ENCODE measurements around the gene TXNRD2.

The TXNRD2 gene

DNA sequence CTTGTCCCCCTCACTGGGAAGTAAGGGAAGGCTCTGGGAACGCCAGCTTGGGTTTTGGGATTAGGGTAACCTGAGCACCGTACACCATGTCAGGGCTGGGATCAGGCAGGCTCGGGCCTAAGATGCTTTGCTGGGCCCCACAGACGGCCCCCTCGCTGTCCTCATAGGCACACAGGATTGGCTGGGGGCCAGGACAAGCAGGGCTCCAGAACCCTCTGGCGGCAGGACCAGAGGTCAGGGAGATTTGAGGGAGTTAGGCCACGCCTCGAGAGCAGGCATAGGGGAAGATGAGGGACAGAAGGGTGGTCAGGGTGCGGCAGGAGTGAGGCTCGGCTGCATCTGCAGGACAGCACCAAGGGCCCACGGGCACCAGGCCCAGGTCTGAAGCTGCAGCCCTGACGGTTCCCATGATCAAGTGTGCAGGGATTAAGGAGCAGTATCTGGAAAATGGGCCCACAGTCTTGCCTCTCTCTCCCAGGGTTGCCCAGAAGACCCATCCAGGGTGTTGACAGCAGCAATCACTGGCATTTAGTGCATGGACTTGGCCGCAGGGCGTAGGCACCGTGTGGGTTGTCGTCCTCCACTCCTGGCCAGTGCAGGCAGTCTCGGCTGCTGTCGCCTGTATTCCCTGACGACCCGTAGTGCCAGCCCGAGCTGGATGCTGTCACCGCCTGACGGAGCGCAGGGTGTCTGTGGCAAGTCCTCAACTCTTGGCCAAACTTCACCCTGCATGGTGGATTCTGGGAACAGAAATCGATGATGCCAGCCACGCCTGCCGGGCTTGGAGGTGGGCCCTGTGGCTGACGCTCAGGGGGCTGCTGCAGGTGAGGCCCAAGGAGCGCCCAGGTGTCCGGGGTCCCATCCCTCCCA is 71.2 kb downstream of the TXNRD2 start:
- Mint-ChIP-seq H3K4me3 (no peak overlapping the region), H3K9me3 (no peaks in the 10 kb centered on the region), H3K36me3 (no peaks in the 10 kb centered on the region), H3K4me1 (peaks cover 13% of the 10 kb centered on the region), H3K27ac (no peak overlapping the region), H3K27me3 (peaks cover 7% of the 10 kb centered on the region)
- CTCF ChIA-PET: no interaction called here
- DNase-seq: no peak

- CTCF ChIA-PET: interaction anchor here (1.5 kb wide), 1 partner anchor 15 kb away, joined by 3 read pairs; the partner anchor contains the start of genes GNB1L and RTL10
- no peak for DNase-seq
- no peak overlapping the region for H3K4me3 Mint-ChIP-seq
Observed at GRCh38 chr22:19869497-19870152, 72.0 kb downstream of the TXNRD2 start.

GRCh38 chr22:19868773-19869471 is 72.7 kb downstream of the TXNRD2 start:
- H3K4me1 Mint-ChIP-seq: peaks cover 3% of the 10 kb centered on the region
- H3K9me3 Mint-ChIP-seq: no peaks in the 10 kb centered on the region
- no peak overlapping the region for H3K27ac Mint-ChIP-seq
- no peak for DNase-seq
- H3K27me3 Mint-ChIP-seq: peaks cover 7% of the 10 kb centered on the region
- CTCF ChIA-PET: interaction anchor here (1.5 kb wide), 1 partner anchor 14 kb away, joined by 3 read pairs; the partner anchor contains the start of genes GNB1L and RTL10
- H3K4me3 Mint-ChIP-seq: no peak overlapping the region
- no peaks in the 10 kb centered on the region for H3K36me3 Mint-ChIP-seq

More at GRCh38 chr22:19869497-19870152, 72.0 kb downstream of the TXNRD2 start:
- peaks cover 7% of the 10 kb centered on the region for H3K27me3 Mint-ChIP-seq
- no peaks in the 10 kb centered on the region for H3K9me3 Mint-ChIP-seq
- H3K27ac Mint-ChIP-seq: no peak overlapping the region
- peaks cover 10% of the 10 kb centered on the region for H3K4me1 Mint-ChIP-seq
- H3K36me3 Mint-ChIP-seq: no peaks in the 10 kb centered on the region

DNA sequence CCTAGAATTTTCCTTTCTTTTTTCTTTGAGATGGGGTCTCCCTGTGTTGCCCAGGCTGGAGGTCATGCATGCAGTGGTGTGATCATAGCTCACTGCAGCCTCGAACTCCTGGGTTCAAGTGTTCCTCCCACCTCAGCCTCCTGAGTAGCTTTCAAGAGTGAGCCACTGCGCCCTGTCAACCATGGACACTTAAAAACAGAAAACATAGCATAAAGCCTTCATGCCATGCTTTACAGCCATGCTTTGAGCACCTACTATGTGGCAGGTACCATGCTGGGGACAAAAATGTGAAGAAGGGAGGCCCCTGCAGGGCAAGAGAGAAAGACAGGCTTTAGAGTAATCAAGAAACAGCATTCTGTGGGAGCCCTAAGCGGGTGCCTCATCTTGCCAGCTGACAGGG is 73.3 kb downstream of the TXNRD2 start:
- Mint-ChIP-seq H3K36me3 (no peaks in the 10 kb centered on the region), H3K9me3 (no peaks in the 10 kb centered on the region), H3K27me3 (peaks cover 7% of the 10 kb centered on the region), H3K4me1 (peaks cover 1% of the 10 kb centered on the region), H3K27ac (no peak overlapping the region), H3K4me3 (no peak overlapping the region)
- DNase-seq: no peak
- CTCF ChIA-PET: interaction anchor here (1.5 kb wide), 1 partner anchor 13 kb away, joined by 3 read pairs; the partner anchor contains the start of genes GNB1L and RTL10

DNA sequence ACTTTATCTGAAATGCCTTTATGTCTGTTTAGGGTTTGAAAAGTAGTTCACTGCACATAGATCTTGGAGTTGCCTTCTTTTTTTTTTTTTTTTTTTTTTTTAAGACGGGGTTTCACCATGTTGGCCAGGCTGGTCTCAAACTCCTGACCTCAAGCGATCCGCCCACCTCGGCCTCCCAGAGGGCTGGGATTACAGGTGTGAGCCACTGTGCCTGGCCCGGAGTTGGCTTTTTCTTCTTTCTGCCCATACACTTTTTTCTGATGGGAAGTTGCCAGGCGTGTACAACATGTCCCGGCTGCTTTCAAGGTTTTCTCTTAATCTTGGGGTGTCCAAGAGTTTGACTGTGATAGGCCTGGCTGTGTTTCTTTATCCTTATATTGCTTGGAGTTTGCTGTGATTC is 74.0 kb downstream of the TXNRD2 start:
- Mint-ChIP-seq H3K27me3 (peaks cover 7% of the 10 kb centered on the region), H3K36me3 (no peaks in the 10 kb centered on the region), H3K4me1 (no peaks in the 10 kb centered on the region), H3K9me3 (no peaks in the 10 kb centered on the region), H3K4me3 (no peak overlapping the region), H3K27ac (no peak overlapping the region)
- CTCF ChIA-PET: interaction anchor here (1.5 kb wide), 1 partner anchor 13 kb away, joined by 3 read pairs; the partner anchor contains the start of genes GNB1L and RTL10
- peak; percentile 18 for DNase-seq

- Mint-ChIP-seq H3K9me3 (no peaks in the 10 kb centered on the region), H3K4me3 (no peak overlapping the region), H3K36me3 (no peaks in the 10 kb centered on the region), H3K27ac (no peak overlapping the region), H3K4me1 (no peaks in the 10 kb centered on the region), H3K27me3 (peaks cover 7% of the 10 kb centered on the region)
- CTCF ChIA-PET: no interaction called here
- no peak for DNase-seq
Observed at GRCh38 chr22:19866665-19867009, 75.0 kb downstream of the TXNRD2 start.

DNA sequence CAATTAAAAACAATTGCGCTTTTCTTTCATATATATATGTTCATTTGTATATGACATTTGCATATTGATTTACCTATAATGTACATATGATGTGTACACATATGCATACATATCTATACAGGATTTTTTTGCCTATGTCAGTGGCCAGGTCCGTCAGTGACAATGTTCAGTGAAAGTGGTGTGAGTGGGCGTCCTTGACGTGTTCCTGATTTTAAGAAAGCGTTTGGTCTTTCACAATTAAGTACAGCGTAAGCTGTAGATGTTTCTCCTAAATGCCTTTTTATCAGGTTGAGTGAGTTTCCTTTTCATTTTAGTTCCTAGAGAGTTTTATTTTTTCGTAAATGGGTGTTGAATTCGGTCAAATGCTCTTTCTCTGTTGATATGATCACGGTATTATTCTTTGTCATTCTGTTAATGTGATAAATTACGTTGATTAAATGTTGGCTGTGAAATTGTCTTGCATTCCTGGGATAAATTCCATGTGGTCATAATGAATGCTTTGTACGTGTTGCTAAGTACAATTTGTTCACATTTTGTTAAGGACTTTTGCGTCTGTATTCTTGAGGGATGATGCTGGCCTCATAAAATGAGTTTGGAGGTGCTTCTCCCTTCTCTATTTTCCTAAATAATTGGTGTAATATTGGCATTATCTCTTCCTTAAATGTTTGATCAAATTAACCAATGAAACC is 76.3 kb downstream of the TXNRD2 start:
- no peak overlapping the region for H3K27ac Mint-ChIP-seq

GRCh38 chr22:19864538-19865106 is 77.0 kb downstream of the TXNRD2 start:
- peaks cover 2% of the 10 kb centered on the region for H3K36me3 Mint-ChIP-seq
- H3K27me3 Mint-ChIP-seq: peaks cover 7% of the 10 kb centered on the region
- CTCF ChIA-PET: no interaction called here
- H3K9me3 Mint-ChIP-seq: no peaks in the 10 kb centered on the region
- no peak overlapping the region for H3K27ac Mint-ChIP-seq
- DNase-seq: no peak
- H3K4me3 Mint-ChIP-seq: no peak overlapping the region
- no peaks in the 10 kb centered on the region for H3K4me1 Mint-ChIP-seq

More for the DNA sequence above, 76.3 kb downstream of the TXNRD2 start:
- Mint-ChIP-seq H3K9me3 (no peaks in the 10 kb centered on the region), H3K27me3 (peaks cover 7% of the 10 kb centered on the region), H3K4me1 (no peaks in the 10 kb centered on the region), H3K36me3 (peaks cover 2% of the 10 kb centered on the region), H3K4me3 (no peak overlapping the region)
- DNase-seq: no peak
- CTCF ChIA-PET: no interaction called here

- H3K27ac Mint-ChIP-seq: no peak overlapping the region
Observed at GRCh38 chr22:19863571-19863970, 78.0 kb downstream of the TXNRD2 start.

GRCh38 chr22:19862619-19863246 is 78.9 kb downstream of the TXNRD2 start:
- H3K27ac Mint-ChIP-seq: no peak overlapping the region
- no peaks in the 10 kb centered on the region for H3K4me1 Mint-ChIP-seq
- peaks cover 7% of the 10 kb centered on the region for H3K27me3 Mint-ChIP-seq
- H3K4me3 Mint-ChIP-seq: no peak overlapping the region
- CTCF ChIA-PET: no interaction called here
- DNase-seq: no peak
- H3K9me3 Mint-ChIP-seq: no peaks in the 10 kb centered on the region
- peaks cover 2% of the 10 kb centered on the region for H3K36me3 Mint-ChIP-seq

More at GRCh38 chr22:19863571-19863970, 78.0 kb downstream of the TXNRD2 start:
- H3K4me3 Mint-ChIP-seq: no peak overlapping the region
- H3K9me3 Mint-ChIP-seq: no peaks in the 10 kb centered on the region
- CTCF ChIA-PET: no interaction called here
- no peaks in the 10 kb centered on the region for H3K4me1 Mint-ChIP-seq
- no peak for DNase-seq
- peaks cover 2% of the 10 kb centered on the region for H3K36me3 Mint-ChIP-seq
- peaks cover 7% of the 10 kb centered on the region for H3K27me3 Mint-ChIP-seq

GRCh38 chr22:19859861-19860510 is 81.6 kb downstream of the TXNRD2 start:
- Mint-ChIP-seq H3K4me3 (no peak overlapping the region), H3K36me3 (peaks cover 3% of the 10 kb centered on the region), H3K4me1 (peaks cover 15% of the 10 kb centered on the region), H3K27ac (no peak overlapping the region), H3K9me3 (no peaks in the 10 kb centered on the region), H3K27me3 (no peaks in the 10 kb centered on the region)
- no peak for DNase-seq
- CTCF ChIA-PET: no interaction called here

- H3K4me1 Mint-ChIP-seq: peaks cover 32% of the 10 kb centered on the region
- no peaks in the 10 kb centered on the region for H3K9me3 Mint-ChIP-seq
- H3K27me3 Mint-ChIP-seq: no peaks in the 10 kb centered on the region
- no peak for DNase-seq
- peaks cover 12% of the 10 kb centered on the region for H3K36me3 Mint-ChIP-seq
- no peak overlapping the region for H3K27ac Mint-ChIP-seq
- H3K4me3 Mint-ChIP-seq: no peak overlapping the region
- CTCF ChIA-PET: no interaction called here
Observed at GRCh38 chr22:19857382-19857781, 84.2 kb downstream of the TXNRD2 start.

Measured in activated naive CD4-positive, alpha-beta T cell treated with anti-CD3 and anti-CD28 coated beads, Interleukin-2, amount 10 ng/mL, durations not matched to agents 7 days and 5 days (primary cell).